Astrocyte (in vitro differentiated cells and primary cell): ENCODE data around the gene OVCA2. TPM values are rescaled to one million over a fixed set of nuclear protein-coding genes. Genes with fewer than 3 reads are reported as not detected.

Source experiments
- DNase-seq: peaks from one replicate; pipeline ENCODE4 v3.0.0-alpha.2; 2010; ENCODE audit warnings: low read depth
- FAIRE-seq: peaks from 2 replicates; lab custom pipeline; 2011; peaks lifted over from hg19 to GRCh38; lab: Jason Lieb, UNC
- H2AFZ ChIP-seq: 2 replicates; pipeline ENCODE4 v1.6.0; 2012; ENCODE audit warnings: low read depth, low read length, inconsistent platforms
- H3K27ac ChIP-seq: 2 replicates; pipeline ENCODE4 v1.5.1; 2011; ENCODE audit warnings: low read depth, low read length, inconsistent platforms
- H3K27me3 ChIP-seq: 2 replicates; pipeline ENCODE4 v1.6.0; 2011; ENCODE audit warnings: low read length, inconsistent platforms; ENCODE audit not compliant: insufficient read depth
- H3K36me3 ChIP-seq: 2 replicates; pipeline ENCODE4 v1.5.1; 2011; ENCODE audit warnings: low read length, inconsistent platforms; ENCODE audit not compliant: insufficient read depth
- H3K4me1 ChIP-seq: 2 replicates; pipeline ENCODE4 v1.5.1; 2011; ENCODE audit warnings: low read length, inconsistent platforms; ENCODE audit not compliant: insufficient read depth
- H3K4me2 ChIP-seq: 2 replicates; pipeline ENCODE4 v1.6.0; 2012; ENCODE audit warnings: low read length, inconsistent platforms
- H3K4me3 ChIP-seq: 2 replicates; pipeline ENCODE4 v1.5.1; 2011; ENCODE audit warnings: low read depth, mild to moderate bottlenecking, low read length, inconsistent platforms; ENCODE audit not compliant: insufficient read depth
- H3K79me2 ChIP-seq: 2 replicates; pipeline ENCODE4 v1.6.0; 2012; ENCODE audit warnings: mild to moderate bottlenecking, low read length, inconsistent platforms; ENCODE audit not compliant: insufficient read depth
- H3K9ac ChIP-seq: 2 replicates; pipeline ENCODE4 v1.6.0; 2012; ENCODE audit warnings: mild to moderate bottlenecking, low read length, inconsistent platforms
- H3K9me3 ChIP-seq: 2 replicates; pipeline ENCODE4 v1.5.1; 2012; ENCODE audit warnings: low read depth, mild to moderate bottlenecking, low read length, inconsistent platforms; ENCODE audit not compliant: insufficient read depth
- H4K20me1 ChIP-seq: 2 replicates; pipeline ENCODE4 v1.6.0; 2012; ENCODE audit warnings: low read length, inconsistent platforms; ENCODE audit not compliant: insufficient read depth
- H3K27ac Mint-ChIP-seq: one replicate; pipeline ENCODE4 v1.8.0; 2021; ENCODE audit warnings: mild to moderate bottlenecking, mixed read lengths; ENCODE audit not compliant: unreplicated experiment
- H3K27me3 Mint-ChIP-seq: one replicate; pipeline ENCODE4 v1.8.0; 2021; ENCODE audit warnings: low read depth, mixed read lengths; ENCODE audit not compliant: unreplicated experiment
- H3K36me3 Mint-ChIP-seq: one replicate; pipeline ENCODE4 v1.8.0; 2021; ENCODE audit warnings: low read depth, mixed read lengths; ENCODE audit not compliant: unreplicated experiment
- H3K4me1 Mint-ChIP-seq: one replicate; pipeline ENCODE4 v1.8.0; 2021; ENCODE audit warnings: low read depth, mixed read lengths; ENCODE audit not compliant: unreplicated experiment
- H3K4me3 Mint-ChIP-seq: one replicate; pipeline ENCODE4 v1.8.0; 2021; ENCODE audit warnings: mild to moderate bottlenecking, moderate library complexity, mixed read lengths; ENCODE audit not compliant: unreplicated experiment
- H3K9me3 Mint-ChIP-seq: one replicate; pipeline ENCODE4 v1.8.0; 2021; ENCODE audit warnings: mild to moderate bottlenecking, mixed read lengths; ENCODE audit not compliant: unreplicated experiment
- CTCF ChIP-seq: IDR thresholded peaks from 2 replicates; pipeline ENCODE4 v1.5.1; 2011; ENCODE audit warnings: low read depth, mild to moderate bottlenecking, inconsistent platforms, low read length, moderate library complexity; ENCODE audit not compliant: insufficient read depth
- EZH2 ChIP-seq: IDR thresholded peaks from 2 replicates; pipeline ENCODE4 v1.6.1; 2012; ENCODE audit warnings: mild to moderate bottlenecking, low read length, inconsistent platforms; ENCODE audit not compliant: insufficient read depth
- total RNA-seq: library from RNA; stranded (reverse); gene quantifications from 2 replicates; pipeline ENCODE4 v1.2.1, GENCODE V29; 2021

Gene OVCA2
- total RNA-seq, 1 donor from 2014 or later, result 36.8 TPM

- peaks cover 2% of the 10 kb centered on the region for H3K9me3 Mint-ChIP-seq
- Histone ChIP-seq H3K9me3 (no peaks in the 10 kb centered on the region), H3K9ac (peak overlapping the region; percentile 46), H3K79me2 (peaks cover 18% of the 10 kb centered on the region), H3K27me3 (no peaks in the 10 kb centered on the region), H2AFZ (no peak overlapping the region), H4K20me1 (peaks cover 15% of the 10 kb centered on the region), H3K27ac (no peak overlapping the region), H3K4me2 (peak overlapping the region; percentile 80), H3K4me1 (peaks cover 25% of the 10 kb centered on the region), H3K4me3 (no peak overlapping the region), H3K36me3 (no peaks in the 10 kb centered on the region)
- FAIRE-seq (no peak), DNase-seq (no peak)
- H3K4me3 Mint-ChIP-seq, result peak overlapping the region; percentile 50
- peaks cover 4% of the 10 kb centered on the region for H3K27me3 Mint-ChIP-seq
- no peak overlapping the region for H3K27ac Mint-ChIP-seq
- TF ChIP-seq EZH2, result no peak
- H3K36me3 Mint-ChIP-seq, result no peaks in the 10 kb centered on the region
- peaks cover 8% of the 10 kb centered on the region for H3K4me1 Mint-ChIP-seq
Measured at GRCh38 chr17:2051061-2051932, 9.5 kb downstream of the OVCA2 start.

- no peak overlapping the region for H3K4me2 ChIP-seq
- H3K27me3 Mint-ChIP-seq, result peaks cover 4% of the 10 kb centered on the region
- peaks cover 21% of the 10 kb centered on the region for H4K20me1 ChIP-seq
- peaks cover 8% of the 10 kb centered on the region for H3K4me1 Mint-ChIP-seq
- no peak overlapping the region for H3K4me3 ChIP-seq
- no peak overlapping the region for H2AFZ ChIP-seq
- no peak overlapping the region for H3K9ac ChIP-seq
- FAIRE-seq (no peak), DNase-seq (no peak)
- no peak for TF ChIP-seq CTCF
- no peak for TF ChIP-seq EZH2
- no peaks in the 10 kb centered on the region for H3K36me3 Mint-ChIP-seq
- no peak overlapping the region for H3K27ac ChIP-seq
- H3K36me3 ChIP-seq, result no peaks in the 10 kb centered on the region
- H3K9me3 ChIP-seq, result no peaks in the 10 kb centered on the region
- H3K9me3 Mint-ChIP-seq, result peaks cover 2% of the 10 kb centered on the region
- peaks cover 25% of the 10 kb centered on the region for H3K4me1 ChIP-seq
- no peaks in the 10 kb centered on the region for H3K27me3 ChIP-seq
- H3K79me2 ChIP-seq, result peaks cover 26% of the 10 kb centered on the region
- H3K4me3 Mint-ChIP-seq, result no peak overlapping the region
- H3K27ac Mint-ChIP-seq, result peak overlapping the region; percentile 62
Measured at GRCh38 chr17:2051933-2052559, 10.2 kb downstream of the OVCA2 start.

- peak overlapping the region; percentile 86 for H3K4me2 ChIP-seq
- peaks cover 42% of the 10 kb centered on the region for H3K79me2 ChIP-seq
- peak overlapping the region; percentile 27 for H2AFZ ChIP-seq
- peaks cover 4% of the 10 kb centered on the region for H3K36me3 Mint-ChIP-seq
- H3K4me1 ChIP-seq, result peaks cover 29% of the 10 kb centered on the region
- H3K27ac ChIP-seq, result peak overlapping the region; percentile 60
- H3K36me3 ChIP-seq, result no peaks in the 10 kb centered on the region
- peak overlapping the region; percentile 66 for H3K27ac Mint-ChIP-seq
- no peaks in the 10 kb centered on the region for H3K9me3 ChIP-seq
- H3K4me1 Mint-ChIP-seq, result peaks cover 8% of the 10 kb centered on the region
- peak overlapping the region; percentile 78 for H3K4me3 Mint-ChIP-seq
- no peak for TF ChIP-seq CTCF
- TF ChIP-seq EZH2, result no peak
- peak overlapping the region; percentile 93 for H3K9ac ChIP-seq
- DNase-seq (no peak), FAIRE-seq (no peak)
- H3K9me3 Mint-ChIP-seq, result peaks cover 2% of the 10 kb centered on the region
- H3K27me3 Mint-ChIP-seq, result peaks cover 2% of the 10 kb centered on the region
- no peaks in the 10 kb centered on the region for H3K27me3 ChIP-seq
- H3K4me3 ChIP-seq, result peak overlapping the region; percentile 78
- H4K20me1 ChIP-seq, result peaks cover 34% of the 10 kb centered on the region
Measured at GRCh38 chr17:2053380-2054261, 11.8 kb downstream of the OVCA2 start.
